Glomerular visceral epithelial cell (primary cell): Measurements from ENCODE around the gene MSANTD1.

Source experiments
- DNase-seq: peaks from one replicate; pipeline ENCODE4 v3.0.0-alpha.2; 2016; ENCODE audit errors: extremely low spot score

The MSANTD1 gene

GRCh38 chr4:3248811-3249661 lies at the start of gene MSANTD1:
MSANTD1 (plus strand) TSS chr4:3249159; CDS start chr4:3249223, 64 bp downstream.
- no peak for DNase-seq

- no peak for DNase-seq
Observed at GRCh38 chr4:3199653-3200422, 49.1 kb upstream of the MSANTD1 start.

- DNase-seq: no peak
Observed at GRCh38 chr4:3200423-3201090, 48.4 kb upstream of the MSANTD1 start.

GRCh38 chr4:3201718-3202702 lies 46.9 kb upstream of the MSANTD1 start:
- DNase-seq: peak; percentile 8

GRCh38 chr4:3202836-3203820 lies 45.8 kb upstream of the MSANTD1 start:
- no peak for DNase-seq

GRCh38 chr4:3203971-3204431 lies 45.0 kb upstream of the MSANTD1 start:
- no peak for DNase-seq

GRCh38 chr4:3205995-3206394 lies 43.0 kb upstream of the MSANTD1 start:
- DNase-seq: no peak

- DNase-seq: no peak
Observed at GRCh38 chr4:3206439-3207100, 42.4 kb upstream of the MSANTD1 start.

- no peak for DNase-seq
Observed at GRCh38 chr4:3207531-3208037, 41.4 kb upstream of the MSANTD1 start.

- no peak for DNase-seq
Observed at GRCh38 chr4:3208826-3209225, 40.1 kb upstream of the MSANTD1 start.

- no peak for DNase-seq
Observed at GRCh38 chr4:3209551-3210325, 39.2 kb upstream of the MSANTD1 start.

- DNase-seq: no peak
Observed at GRCh38 chr4:3210467-3210866, 38.5 kb upstream of the MSANTD1 start.

- no peak for DNase-seq
Observed at GRCh38 chr4:3211866-3212265, 37.1 kb upstream of the MSANTD1 start.

- DNase-seq: no peak
Observed at GRCh38 chr4:3212391-3213105, 36.4 kb upstream of the MSANTD1 start.

- DNase-seq: no peak
Observed at GRCh38 chr4:3213106-3213425, 35.9 kb upstream of the MSANTD1 start.

GRCh38 chr4:3213661-3214250 lies 35.2 kb upstream of the MSANTD1 start:
- no peak for DNase-seq

- DNase-seq: no peak
Observed at GRCh38 chr4:3215256-3215655, 33.7 kb upstream of the MSANTD1 start.
